GM23338 (cell line): Measurements from ENCODE around the gene PDE7B.

Experiments
- CREB1 ChIP-seq: fragments of 250-450 bp; sonication (Bioruptor Pico); IDR thresholded peaks from 2 replicates; pipeline ENCODE4 v1.5.0; 2020; ENCODE audit warnings: low read depth, mild to moderate bottlenecking, moderate library complexity
- EZH2 ChIP-seq: fragments of 200-600 bp; sonication (generic); IDR thresholded peaks from one replicate; pipeline ENCODE4 v1.8.0; 2017; ENCODE audit warnings: antibody characterized with exemption, mild to moderate bottlenecking, low read depth; ENCODE audit not compliant: unreplicated experiment
- EZH2phosphoT487 ChIP-seq: fragments of 200-600 bp; sonication (generic); IDR thresholded peaks from one replicate; pipeline ENCODE4 v1.8.1; 2018; ENCODE audit warnings: antibody characterized with exemption; ENCODE audit not compliant: unreplicated experiment
- JUNB ChIP-seq: IDR thresholded peaks from one replicate; pipeline ENCODE4 v1.6.1; 2016; ENCODE audit warnings: antibody characterized with exemption; ENCODE audit not compliant: unreplicated experiment
- POLR2AphosphoS5 ChIP-seq: IDR thresholded peaks from 2 replicates; pipeline ENCODE4 v1.6.1; 2016; ENCODE audit warnings: antibody characterized with exemption, low read depth
- STAT1 ChIP-seq: IDR thresholded peaks from one replicate; pipeline ENCODE4 v1.6.1; 2016; ENCODE audit warnings: antibody characterized with exemption; ENCODE audit not compliant: unreplicated experiment
- ZNF114 ChIP-seq: fragments of 250-450 bp; sonication (Bioruptor Pico); IDR thresholded peaks from 2 replicates; pipeline ENCODE4 v1.5.0; 2020; ENCODE audit warnings: mild to moderate bottlenecking, moderate library complexity
- TF ChIP-seq, protein P1 (sequence below), 2 experiments: fragments of 200-600 bp in 1 of 2; sonication (generic) in 1 of 2; conservative IDR thresholded peaks; 2 replicates each; pipeline versions ENCODE4 v1.5.1 to v1.6.1; 2016 to 2017; ENCODE audit warnings: antibody characterized with exemption in 2 of 2, low read depth in 2 of 2, mild to moderate bottlenecking in 2 of 2, moderate library complexity in 1 of 2
- TF ChIP-seq, protein P2 (sequence below): IDR thresholded peaks from one replicate; pipeline ENCODE4 v1.6.1; 2018; ENCODE audit warnings: antibody characterized with exemption; ENCODE audit not compliant: unreplicated experiment

DNA sequence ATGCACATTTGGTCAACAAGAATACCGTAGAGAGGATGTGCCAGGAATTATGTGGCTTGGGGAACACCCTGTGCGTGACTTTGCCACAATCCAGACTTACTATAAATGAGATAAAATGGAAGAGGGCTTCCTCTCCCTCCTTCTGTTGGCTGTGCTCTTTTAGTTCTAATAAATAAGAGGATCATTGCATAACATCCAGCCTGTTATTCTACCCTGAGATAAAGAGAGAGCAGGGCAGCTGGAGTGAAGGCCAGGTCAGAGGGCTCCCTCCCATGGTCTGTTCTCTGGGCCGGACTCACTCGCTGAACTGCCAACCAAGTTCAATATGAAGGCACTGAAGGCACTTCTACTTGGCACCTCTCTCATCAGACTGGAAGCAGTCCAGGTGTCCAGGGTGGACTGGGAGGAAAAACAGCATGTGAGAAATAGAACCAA lies 306.9 kb downstream of the PDE7B start:
- TF ChIP-seq POLR2AphosphoS5 (no peak), EZH2 (no peak), ZNF114 (CRISPR knock-in tag) (no peak), EZH2phosphoT487 (no peak), STAT1 (no peak), JUNB (no peak), CREB1 (no peak)
- TF ChIP-seq, protein P1, sequence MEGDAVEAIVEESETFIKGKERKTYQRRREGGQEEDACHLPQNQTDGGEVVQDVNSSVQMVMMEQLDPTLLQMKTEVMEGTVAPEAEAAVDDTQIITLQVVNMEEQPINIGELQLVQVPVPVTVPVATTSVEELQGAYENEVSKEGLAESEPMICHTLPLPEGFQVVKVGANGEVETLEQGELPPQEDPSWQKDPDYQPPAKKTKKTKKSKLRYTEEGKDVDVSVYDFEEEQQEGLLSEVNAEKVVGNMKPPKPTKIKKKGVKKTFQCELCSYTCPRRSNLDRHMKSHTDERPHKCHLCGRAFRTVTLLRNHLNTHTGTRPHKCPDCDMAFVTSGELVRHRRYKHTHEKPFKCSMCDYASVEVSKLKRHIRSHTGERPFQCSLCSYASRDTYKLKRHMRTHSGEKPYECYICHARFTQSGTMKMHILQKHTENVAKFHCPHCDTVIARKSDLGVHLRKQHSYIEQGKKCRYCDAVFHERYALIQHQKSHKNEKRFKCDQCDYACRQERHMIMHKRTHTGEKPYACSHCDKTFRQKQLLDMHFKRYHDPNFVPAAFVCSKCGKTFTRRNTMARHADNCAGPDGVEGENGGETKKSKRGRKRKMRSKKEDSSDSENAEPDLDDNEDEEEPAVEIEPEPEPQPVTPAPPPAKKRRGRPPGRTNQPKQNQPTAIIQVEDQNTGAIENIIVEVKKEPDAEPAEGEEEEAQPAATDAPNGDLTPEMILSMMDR (conservative IDR thresholded peaks at IDR 0.05; ENCODE audit: low read depth in 2 of 2): peak in 1 of 2 experiments; percentile 23; a peak in 1 of 4 replicates
- TF ChIP-seq, protein P2, sequence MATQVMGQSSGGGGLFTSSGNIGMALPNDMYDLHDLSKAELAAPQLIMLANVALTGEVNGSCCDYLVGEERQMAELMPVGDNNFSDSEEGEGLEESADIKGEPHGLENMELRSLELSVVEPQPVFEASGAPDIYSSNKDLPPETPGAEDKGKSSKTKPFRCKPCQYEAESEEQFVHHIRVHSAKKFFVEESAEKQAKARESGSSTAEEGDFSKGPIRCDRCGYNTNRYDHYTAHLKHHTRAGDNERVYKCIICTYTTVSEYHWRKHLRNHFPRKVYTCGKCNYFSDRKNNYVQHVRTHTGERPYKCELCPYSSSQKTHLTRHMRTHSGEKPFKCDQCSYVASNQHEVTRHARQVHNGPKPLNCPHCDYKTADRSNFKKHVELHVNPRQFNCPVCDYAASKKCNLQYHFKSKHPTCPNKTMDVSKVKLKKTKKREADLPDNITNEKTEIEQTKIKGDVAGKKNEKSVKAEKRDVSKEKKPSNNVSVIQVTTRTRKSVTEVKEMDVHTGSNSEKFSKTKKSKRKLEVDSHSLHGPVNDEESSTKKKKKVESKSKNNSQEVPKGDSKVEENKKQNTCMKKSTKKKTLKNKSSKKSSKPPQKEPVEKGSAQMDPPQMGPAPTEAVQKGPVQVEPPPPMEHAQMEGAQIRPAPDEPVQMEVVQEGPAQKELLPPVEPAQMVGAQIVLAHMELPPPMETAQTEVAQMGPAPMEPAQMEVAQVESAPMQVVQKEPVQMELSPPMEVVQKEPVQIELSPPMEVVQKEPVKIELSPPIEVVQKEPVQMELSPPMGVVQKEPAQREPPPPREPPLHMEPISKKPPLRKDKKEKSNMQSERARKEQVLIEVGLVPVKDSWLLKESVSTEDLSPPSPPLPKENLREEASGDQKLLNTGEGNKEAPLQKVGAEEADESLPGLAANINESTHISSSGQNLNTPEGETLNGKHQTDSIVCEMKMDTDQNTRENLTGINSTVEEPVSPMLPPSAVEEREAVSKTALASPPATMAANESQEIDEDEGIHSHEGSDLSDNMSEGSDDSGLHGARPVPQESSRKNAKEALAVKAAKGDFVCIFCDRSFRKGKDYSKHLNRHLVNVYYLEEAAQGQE: no peak
